A673 (cell line): ENCODE results near the gene NEDD4L. TPM values are rescaled to one million over a fixed set of nuclear protein-coding genes. Genes with fewer than 3 reads are reported as not detected.

Experiments
- BruUV-seq: library from RNA; stranded (reverse); fragments of 400-500 nt; replicated peaks from 2 replicates; lab custom pipeline; 2021; lab: Mats Ljungman, UMichigan
- CTCF ChIA-PET: fragments of 300-600 bp; sonication (Branson Sonifier 250); formaldehyde crosslinking; loops from one replicate; lab custom pipeline; 2022; ENCODE audit warnings: antibody characterized with exemption; lab: Charles Lee
- POLR2A ChIA-PET: fragments of 300-600 bp; sonication (Branson Sonifier 250); formaldehyde crosslinking; loops from one replicate; lab custom pipeline; 2022; ENCODE audit warnings: antibody characterized with exemption; ENCODE audit not compliant: low non-redundant PET; lab: Charles Lee
- DNase-seq: peaks from one replicate; pipeline ENCODE4 v3.0.0-alpha.2; 2015; ENCODE audit warnings: low spot score
- H3K27ac ChIP-seq: fragments of 200-600 bp; sonication (generic); 2 replicates; pipeline ENCODE4 v1.5.1; 2016; ENCODE audit warnings: mixed run types, low read depth, mild to moderate bottlenecking, mixed read lengths, antibody characterized with exemption, low read length; ENCODE audit not compliant: poor library complexity, severe bottlenecking
- H3K27me3 ChIP-seq: fragments of 200-600 bp; sonication (generic); replicated peaks from 2 replicates; pipeline ENCODE4 v1.6.1; 2017; ENCODE audit warnings: mixed run types, low read depth, mild to moderate bottlenecking, mixed read lengths, antibody characterized with exemption, low read length; ENCODE audit not compliant: insufficient read depth, poor library complexity
- H3K36me3 ChIP-seq: fragments of 200-600 bp; sonication (generic); 2 replicates; pipeline ENCODE4 v1.6.1; 2016; ENCODE audit warnings: mixed run types, mild to moderate bottlenecking, mixed read lengths, antibody characterized with exemption, low read length; ENCODE audit not compliant: insufficient read depth, poor library complexity, severe bottlenecking
- H3K4me1 ChIP-seq: fragments of 200-600 bp; sonication (generic); 2 replicates; pipeline ENCODE4 v1.6.1; 2017; ENCODE audit warnings: mixed run types, mild to moderate bottlenecking, mixed read lengths, antibody characterized with exemption, low read length; ENCODE audit not compliant: insufficient read depth, poor library complexity, severe bottlenecking
- H3K4me3 ChIP-seq: fragments of 200-600 bp; sonication (generic); 2 replicates; pipeline ENCODE4 v1.5.1; 2016; ENCODE audit warnings: low read depth, mixed run types, mild to moderate bottlenecking, mixed read lengths, low read length; ENCODE audit not compliant: poor library complexity, severe bottlenecking
- H3K9me3 ChIP-seq: fragments of 200-600 bp; sonication (generic); 2 replicates; pipeline ENCODE4 v1.6.1; 2016; ENCODE audit warnings: mixed run types, low read depth, mild to moderate bottlenecking, mixed read lengths, antibody characterized with exemption, low read length; ENCODE audit not compliant: poor library complexity, severe bottlenecking
- CTCF ChIP-seq: fragments of 300-800, 200-600 bp; sonication (generic); conservative IDR thresholded peaks from 2 replicates; pipeline ENCODE4 v1.5.1; 2017; ENCODE audit warnings: low read depth, mild to moderate bottlenecking, antibody characterized with exemption, low read length, moderate library complexity, mixed read lengths
- EZH2 ChIP-seq: fragments of 200-600 bp; sonication (generic); IDR thresholded peaks from 2 replicates; pipeline ENCODE4 v1.6.1; 2017; ENCODE audit warnings: borderline replicate concordance, low read depth, mild to moderate bottlenecking, mixed read lengths, antibody characterized with exemption, low read length; ENCODE audit not compliant: poor library complexity, severe bottlenecking
- intact Hi-C: fragments of 100-400 bp; cut with micrococcal nuclease; formaldehyde crosslinking; loops from one replicate; pipeline ENCODE4 v1.10.0; 2022; ENCODE audit not compliant: unreplicated experiment
- total RNA-seq: library from RNA; stranded (reverse); gene quantifications from 2 replicates; pipeline ENCODE4 v1.2.3, GENCODE V29; 2021

Gene NEDD4L
- total RNA-seq, 1 experiment from 2014 or later = 15.3 TPM

DNA sequence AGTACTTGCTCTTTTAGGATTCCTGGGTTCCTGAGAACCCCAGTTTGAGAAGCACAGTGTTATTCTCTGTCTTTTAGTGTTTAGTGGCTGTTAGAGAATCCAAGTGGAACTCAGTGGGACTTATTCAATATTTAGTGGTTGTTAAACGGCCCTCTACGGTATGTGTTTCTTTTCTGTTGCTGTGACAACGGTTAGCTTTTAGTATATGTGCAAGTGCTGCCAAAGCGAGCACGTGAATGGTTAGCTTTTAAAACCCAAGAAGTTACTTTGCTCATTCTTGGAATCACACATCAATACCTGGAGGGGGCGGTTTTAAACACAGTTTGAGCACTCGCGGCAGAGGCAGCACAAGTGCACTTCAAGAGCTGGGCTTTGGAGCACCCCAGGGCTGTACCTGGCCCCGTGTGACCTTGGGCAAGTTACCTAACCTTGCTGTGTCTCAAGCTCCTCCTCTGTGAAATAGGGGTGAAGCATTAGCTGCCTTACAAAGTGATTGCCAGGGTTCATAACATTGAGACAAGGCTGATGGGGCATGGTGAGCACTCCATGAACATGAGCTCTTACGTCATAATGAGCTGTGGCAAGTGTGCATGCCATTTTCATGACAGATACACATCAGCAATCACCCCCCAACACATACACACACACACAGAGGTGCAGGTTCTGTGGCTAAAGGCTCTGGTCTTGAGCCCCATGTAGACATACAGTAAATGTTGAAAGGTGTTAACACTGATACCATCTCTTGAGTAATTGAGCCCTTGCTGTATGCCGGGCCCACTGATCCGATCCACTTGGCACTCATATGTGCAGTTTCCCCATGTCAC lies 350.8 kb downstream of the NEDD4L start:
- intact Hi-C loops = no loop called here
- POLR2A ChIA-PET = no interaction called here
- Histone ChIP-seq H3K27ac (no peak overlapping the region), H3K4me3 (no peak overlapping the region), H3K9me3 (no peaks in the 10 kb centered on the region), H3K27me3 (no peaks in the 10 kb centered on the region), H3K36me3 (no peaks in the 10 kb centered on the region), H3K4me1 (no peaks in the 10 kb centered on the region)
- CTCF ChIA-PET = no interaction called here
- BruUV-seq = no TSS peak
- DNase-seq = no peak
- TF ChIP-seq EZH2 = no peak

DNA sequence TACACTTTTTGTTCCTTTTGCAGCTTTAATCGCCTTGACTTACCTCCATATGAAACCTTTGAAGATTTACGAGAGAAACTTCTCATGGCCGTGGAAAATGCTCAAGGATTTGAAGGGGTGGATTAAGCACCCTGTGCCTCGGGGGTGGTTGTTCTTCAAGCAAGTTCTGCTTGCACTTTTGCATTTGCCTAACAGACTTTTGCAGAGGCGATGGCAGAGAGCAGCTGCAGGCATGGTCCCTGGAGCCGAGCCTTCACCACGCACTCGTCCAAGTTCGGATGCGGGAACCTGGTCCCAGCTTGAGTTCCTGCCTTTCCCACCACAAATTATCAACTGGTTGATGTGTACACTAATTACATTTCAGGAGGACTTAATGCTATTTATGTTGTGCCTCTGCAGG lies 352.1 kb downstream of the NEDD4L start:
- Histone ChIP-seq H3K4me1 (peaks cover 8% of the 10 kb centered on the region), H3K27me3 (no peaks in the 10 kb centered on the region), H3K9me3 (no peaks in the 10 kb centered on the region), H3K4me3 (no peak overlapping the region), H3K36me3 (no peaks in the 10 kb centered on the region), H3K27ac (no peak overlapping the region)
- TF ChIP-seq CTCF = no peak
- no peak for TF ChIP-seq EZH2
- POLR2A ChIA-PET = no interaction called here
- no peak for DNase-seq
- intact Hi-C loops = no loop called here
- CTCF ChIA-PET = no interaction called here
- no TSS peak for BruUV-seq

GRCh38 chr18:58396966-58397365 lies 352.9 kb downstream of the NEDD4L start:
- no TSS peak for BruUV-seq
- no peaks in the 10 kb centered on the region for H3K9me3 ChIP-seq
- POLR2A ChIA-PET = no interaction called here
- no peak overlapping the region for H3K27ac ChIP-seq
- no peaks in the 10 kb centered on the region for H3K27me3 ChIP-seq
- intact Hi-C loops = no loop called here
- CTCF ChIA-PET = no interaction called here
- no peak for DNase-seq
- H3K4me3 ChIP-seq = no peak overlapping the region
- no peaks in the 10 kb centered on the region for H3K36me3 ChIP-seq
- H3K4me1 ChIP-seq = peaks cover 9% of the 10 kb centered on the region
- no peak for TF ChIP-seq EZH2
- TF ChIP-seq CTCF = no peak
